Measurements from ENCODE around the gene PRKCB.

Gene PRKCB

GRCh38 chr16:24052329-24053098 is 216.7 kb downstream of the PRKCB start:
- DNase-seq = no peak

DNA sequence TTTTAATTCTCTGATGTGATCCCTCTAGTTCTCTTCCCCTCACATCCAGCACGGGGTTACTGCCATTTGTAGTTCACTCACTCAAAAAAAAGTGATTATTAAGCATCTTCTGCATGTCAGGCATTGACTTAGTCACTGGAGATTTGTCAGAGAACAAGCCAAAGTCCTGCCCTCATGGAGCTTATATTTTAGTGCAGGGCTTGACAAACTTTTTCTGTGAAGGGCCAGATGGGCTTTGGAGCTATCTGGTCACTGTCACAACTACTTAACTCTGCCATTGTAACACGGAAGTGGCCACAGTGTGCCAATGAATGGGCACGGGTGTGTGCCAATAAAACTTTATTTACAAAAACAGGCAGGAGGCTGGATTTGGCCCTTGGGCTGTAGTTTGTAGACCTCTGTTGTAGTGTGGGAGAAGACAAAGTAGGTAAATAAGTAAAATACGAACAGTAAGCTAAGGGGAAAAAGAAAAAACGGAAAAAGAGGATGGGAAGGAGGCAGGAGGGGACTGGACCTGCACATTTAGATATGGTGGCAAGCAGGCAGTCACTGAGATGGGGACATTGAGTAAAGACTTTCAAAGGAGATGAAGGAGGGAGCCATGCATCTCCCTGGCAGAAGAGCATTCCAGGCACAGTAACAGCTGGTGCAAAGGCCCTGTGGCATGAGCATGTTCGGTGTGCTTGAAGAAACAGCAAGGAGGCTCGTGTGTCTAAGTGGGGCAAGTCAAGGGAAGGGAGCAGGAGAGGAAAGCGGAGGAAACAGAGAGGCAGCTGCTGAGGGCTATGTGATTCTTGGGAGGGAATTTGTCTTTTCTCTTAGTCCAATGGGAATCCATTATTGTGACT is 217.5 kb downstream of the PRKCB start:
- DNase-seq = no peak

- DNase-seq = no peak
These were observed 219.1 kb downstream of the PRKCB start for GRCh38 chr16:24054741-24055491.

GRCh38 chr16:24062270-24062817 is 226.6 kb downstream of the PRKCB start:
- DNase-seq = no peak

DNA sequence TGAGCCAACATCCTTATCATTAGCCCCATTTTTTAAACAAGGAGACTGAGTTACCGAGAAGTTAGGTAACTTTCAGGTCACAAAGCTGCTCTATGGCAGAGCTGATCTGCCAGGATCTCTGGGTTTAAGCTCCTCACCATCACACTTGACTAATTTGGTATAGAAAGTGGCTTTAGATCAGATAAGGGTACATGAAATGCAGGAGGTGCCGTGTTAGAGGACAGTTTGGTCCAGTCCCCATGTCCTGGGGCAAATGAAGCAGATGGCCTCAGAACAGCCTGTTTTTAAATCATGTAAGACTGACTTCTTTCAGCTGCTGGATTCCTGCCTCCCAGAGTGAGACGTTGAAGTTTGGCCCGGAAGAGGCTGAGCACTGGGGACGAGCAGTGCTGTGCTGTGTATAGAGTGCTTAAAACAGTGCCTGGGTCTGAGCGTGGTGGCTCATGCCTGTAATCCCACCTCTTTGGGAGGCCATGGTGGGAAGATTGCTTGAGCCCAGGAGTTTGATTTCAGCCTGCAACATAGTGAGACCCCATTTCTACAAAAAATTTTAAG is 233.3 kb downstream of the PRKCB start:
- no peak for DNase-seq

DNA sequence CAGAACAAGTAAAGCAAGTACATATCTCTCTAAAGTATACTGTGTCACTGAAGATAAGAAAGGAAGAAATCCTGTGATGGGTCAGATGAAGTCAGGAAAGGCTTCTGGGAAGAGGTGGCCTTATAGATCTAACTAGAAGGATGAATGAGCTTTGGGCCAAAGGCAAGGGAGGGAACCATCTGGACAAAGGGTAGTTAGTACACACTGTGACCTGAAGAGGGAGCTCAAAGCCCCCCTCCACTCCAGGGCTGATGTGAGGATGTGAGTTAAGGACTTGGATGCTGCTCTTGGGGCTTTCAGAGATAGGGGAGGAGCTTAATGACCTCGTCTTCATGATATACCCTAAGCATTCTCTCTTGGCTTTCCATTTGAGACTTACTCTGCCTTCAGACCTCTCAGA is 235.1 kb downstream of the PRKCB start:
- DNase-seq = peak; percentile 51

GRCh38 chr16:24071666-24072360 is 236.0 kb downstream of the PRKCB start:
- DNase-seq = no peak

DNA sequence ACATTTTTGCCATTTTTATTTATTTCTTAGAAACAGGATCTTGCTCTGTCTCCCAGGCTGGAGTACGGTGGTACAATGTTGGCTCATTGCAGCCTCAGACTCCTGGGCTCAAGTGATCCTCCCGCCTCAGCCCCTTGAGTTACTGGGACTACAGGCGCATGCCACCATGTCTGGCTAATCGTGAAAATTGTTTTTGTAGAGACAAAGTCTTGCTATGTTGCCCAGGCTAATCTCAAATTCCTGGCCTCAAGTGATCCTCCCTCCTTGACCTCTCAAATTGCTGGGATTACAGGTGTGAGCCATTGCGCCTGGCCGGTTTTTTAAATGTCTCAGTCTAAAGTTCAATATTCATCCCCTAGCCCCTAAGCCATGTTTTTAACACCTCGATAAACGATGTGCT is 237.5 kb downstream of the PRKCB start:
- DNase-seq = no peak

DNA sequence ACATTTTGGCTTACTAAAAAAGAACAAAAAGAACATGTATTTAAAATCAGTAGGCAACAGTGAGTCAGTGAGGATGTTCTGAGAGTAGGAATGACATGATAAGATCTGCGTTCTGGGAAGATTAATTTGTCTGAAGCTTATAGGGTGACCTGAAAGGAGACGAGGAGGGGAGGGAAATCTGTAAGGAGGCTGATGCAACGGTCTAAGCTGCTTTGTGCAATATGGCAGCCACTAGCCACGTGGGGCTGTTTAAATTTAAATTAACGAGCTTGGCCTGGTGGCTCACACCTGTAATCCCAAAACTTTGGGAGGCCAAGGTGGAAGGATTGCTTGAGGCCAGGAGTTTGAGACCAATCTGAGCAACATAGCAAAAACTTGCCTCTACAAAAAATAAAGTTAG is 238.8 kb downstream of the PRKCB start:
- DNase-seq = no peak

- DNase-seq = no peak
These were observed 239.5 kb downstream of the PRKCB start for GRCh38 chr16:24075302-24075701.

- peak; percentile 57 for DNase-seq
These were observed 240.3 kb downstream of the PRKCB start for GRCh38 chr16:24075931-24076716.

DNA sequence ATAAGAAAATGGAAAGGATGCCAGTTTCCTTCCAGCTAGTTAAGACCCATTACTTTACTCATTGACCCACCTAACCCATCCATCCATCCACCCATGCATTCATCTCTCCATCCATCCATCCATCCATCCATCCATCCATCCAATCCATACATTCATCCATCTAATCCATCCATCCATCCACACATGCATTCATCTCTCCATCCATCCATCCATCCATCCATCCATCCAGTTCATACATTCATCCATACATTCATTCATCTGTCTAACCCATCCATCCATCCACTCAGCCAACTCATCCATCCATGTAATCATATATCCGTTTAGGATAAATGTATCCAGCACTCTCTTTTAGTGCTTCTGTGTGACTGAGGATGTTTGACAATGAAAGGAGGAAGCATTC is 241.5 kb downstream of the PRKCB start:
- DNase-seq = no peak

GRCh38 chr16:24077966-24078365 is 242.2 kb downstream of the PRKCB start:
- no peak for DNase-seq

- no peak for DNase-seq
These were observed 249.9 kb downstream of the PRKCB start for GRCh38 chr16:24085666-24086065.

- no peak for DNase-seq
These were observed 252.2 kb downstream of the PRKCB start for GRCh38 chr16:24087891-24088410.

GRCh38 chr16:24088767-24089166 is 253.0 kb downstream of the PRKCB start:
- DNase-seq = no peak

DNA sequence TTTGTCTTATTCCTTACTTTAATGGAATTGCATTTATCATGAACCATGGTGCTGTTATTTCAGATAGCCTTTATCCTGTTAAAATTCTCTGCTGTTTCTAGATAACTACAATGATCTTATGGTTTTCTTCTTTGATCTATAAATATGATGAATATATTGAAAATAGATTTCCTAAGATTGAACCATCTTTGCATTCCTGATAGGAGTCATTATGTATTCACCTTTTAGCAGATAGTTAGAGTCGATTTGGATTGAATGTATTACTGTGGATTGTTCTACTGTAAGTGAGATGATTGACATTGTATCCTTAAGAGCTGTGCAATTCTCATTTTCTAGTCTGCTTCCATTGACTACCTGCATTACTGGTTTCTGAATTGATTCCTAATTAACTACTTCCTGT is 255.3 kb downstream of the PRKCB start:
- DNase-seq = no peak

DNA sequence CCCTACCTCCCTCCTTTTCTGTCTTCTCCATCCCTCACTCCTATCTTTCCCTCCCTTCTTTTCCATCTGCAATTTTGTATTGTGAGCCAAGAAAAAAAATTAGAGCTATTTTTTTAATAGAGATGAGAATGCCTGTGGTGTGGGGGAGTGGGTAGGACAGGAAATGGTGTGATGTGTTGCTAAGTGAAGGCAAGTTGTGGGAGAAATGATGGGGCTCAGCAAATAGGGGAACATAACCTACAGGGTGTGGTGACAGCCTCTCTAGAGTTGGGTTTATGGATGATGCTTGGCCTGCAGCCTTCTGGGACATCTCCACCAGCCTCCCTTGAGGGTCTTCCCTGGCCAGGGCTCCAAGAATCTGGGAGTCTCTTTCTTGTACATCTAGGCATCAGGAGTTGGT is 257.3 kb downstream of the PRKCB start:
- DNase-seq = no peak

DNA sequence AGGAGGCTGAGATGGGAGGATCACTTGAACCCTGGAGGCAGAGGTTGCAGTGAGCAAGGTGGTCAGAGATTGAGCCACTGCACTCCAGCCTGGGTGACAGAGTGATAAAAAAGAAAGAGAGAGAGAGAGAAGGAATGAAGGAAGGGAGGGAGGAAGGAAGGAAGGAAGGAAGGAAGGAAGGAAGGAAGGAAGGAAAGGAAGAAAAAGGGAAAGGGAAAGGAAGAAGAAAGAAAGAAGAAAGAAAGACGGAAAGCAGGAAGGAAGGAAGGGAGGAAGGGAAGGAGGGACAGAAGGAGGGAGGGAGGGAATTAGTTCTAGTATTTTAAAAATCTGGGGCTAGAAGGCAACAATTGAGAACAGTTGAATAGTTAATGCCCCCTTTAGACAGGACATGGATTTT is 258.9 kb downstream of the PRKCB start:
- no peak for DNase-seq

GRCh38 chr16:24098896-24099295 is 263.1 kb downstream of the PRKCB start:
- DNase-seq = no peak

DNA sequence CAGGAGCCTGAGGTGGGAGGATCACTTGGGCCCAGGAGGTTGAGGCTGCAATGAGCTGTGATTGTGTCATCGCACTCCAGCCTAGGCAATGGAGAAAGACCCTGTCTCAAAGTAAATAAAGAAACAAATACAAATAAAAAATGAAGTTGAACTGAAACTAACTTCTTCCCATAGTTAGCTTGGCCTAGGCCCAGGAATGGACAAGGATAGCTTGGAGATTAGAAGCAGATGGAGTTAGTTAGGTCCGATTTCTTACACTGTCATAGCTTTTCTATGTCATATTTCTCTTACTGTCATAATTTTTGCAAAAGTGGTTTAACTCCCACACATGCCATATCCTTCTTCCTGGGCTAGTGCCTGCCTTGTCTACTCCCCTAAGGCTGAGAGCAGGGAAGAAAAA is 265.6 kb downstream of the PRKCB start:
- DNase-seq = no peak
